AG09309 (cell line): ENCODE data around the gene CDKN1B.

Experiments used
- DNase-seq: peaks from one replicate; pipeline ENCODE4 v3.0.0-alpha.2; 2010; ENCODE audit warnings: low read depth
- H3K4me3 ChIP-seq: 2 replicates; pipeline ENCODE4 v1.5.1; 2011; ENCODE audit warnings: mild to moderate bottlenecking, low read depth, low read length, moderate library complexity; ENCODE audit not compliant: control insufficient read depth
- CTCF ChIP-seq: IDR thresholded peaks from 2 replicates; pipeline ENCODE4 v1.5.1; 2011; ENCODE audit warnings: mild to moderate bottlenecking, low read depth, low read length, inconsistent platforms; ENCODE audit not compliant: insufficient read depth, control insufficient read depth; ENCODE audit errors: missing control alignments

Gene CDKN1B

GRCh38 chr12:12722435-12723148 lies 5.4 kb downstream of the CDKN1B start:
- no peak for TF ChIP-seq CTCF
- no peak for DNase-seq
- peak overlapping the region; percentile 9; the same call in 1 of the 2 replicates for H3K4me3 ChIP-seq

- no peak for DNase-seq
- no peak for TF ChIP-seq CTCF
- H3K4me3 ChIP-seq, result peak overlapping the region; percentile 69
Observed at GRCh38 chr12:12723149-12723680, 6.0 kb downstream of the CDKN1B start.

GRCh38 chr12:12723681-12724420 lies 6.7 kb downstream of the CDKN1B start:
- H3K4me3 ChIP-seq, result peak overlapping the region; percentile 69
- DNase-seq, result no peak
- no peak for TF ChIP-seq CTCF

- no peak for TF ChIP-seq CTCF
- no peak for DNase-seq
Observed at GRCh38 chr12:12724421-12725085, 7.4 kb downstream of the CDKN1B start.

GRCh38 chr12:12725086-12725955 lies 8.2 kb downstream of the CDKN1B start:
- TF ChIP-seq CTCF, result no peak
- peak; percentile 100 for DNase-seq
- peak overlapping the region; percentile 79 for H3K4me3 ChIP-seq

More at GRCh38 chr12:12724421-12725085, 7.4 kb downstream of the CDKN1B start:
- H3K4me3 ChIP-seq, result peak overlapping the region; percentile 69
